Activated CD4-positive, alpha-beta T cell treated with anti-CD3 and anti-CD28 coated beads, Interleukin-2, amount 10 ng/mL, durations not matched to agents 24 days and 14 days (primary cell): ENCODE results near the gene HLA-DQB1. TPM values are rescaled to one million over a fixed set of nuclear protein-coding genes. Genes with fewer than 3 reads are reported as not detected.
"Not testable (repeated sequence)": the region's sequence is repeated elsewhere in the genome, so short reads cannot be mapped to it uniquely, and the experiment has no call there.

Experiments used
- DNase-seq: peaks from one replicate; pipeline ENCODE4 v3.0.0; 2022
- H3K27ac Mint-ChIP-seq: one replicate; pipeline ENCODE4 v1.8.0; 2022; ENCODE audit warnings: mild to moderate bottlenecking, mixed read lengths
- H3K27me3 Mint-ChIP-seq: one replicate; pipeline ENCODE4 v1.8.0; 2022; ENCODE audit warnings: mixed read lengths
- H3K36me3 Mint-ChIP-seq: one replicate; pipeline ENCODE4 v1.8.0; 2022; ENCODE audit warnings: low read depth, mild to moderate bottlenecking, mixed read lengths
- H3K4me1 Mint-ChIP-seq: one replicate; pipeline ENCODE4 v1.8.0; 2021; ENCODE audit warnings: mixed read lengths
- H3K4me3 Mint-ChIP-seq: one replicate; pipeline ENCODE4 v1.8.0; 2022; ENCODE audit warnings: mild to moderate bottlenecking, moderate library complexity, mixed read lengths
- H3K9me3 Mint-ChIP-seq: one replicate; pipeline ENCODE4 v1.8.0; 2021; ENCODE audit warnings: mixed read lengths
- intact Hi-C: fragments of 100-400 bp; cut with micrococcal nuclease; formaldehyde crosslinking; loops from one replicate; pipeline ENCODE4 v1.15.1; 2023
- total RNA-seq: library from RNA; stranded (reverse); gene quantifications from 2 replicates; pipeline ENCODE4 v1.2.3, GENCODE V29; 2022

Gene HLA-DQB1
- total RNA-seq: 1.5 and 1.6 TPM in 2 replicates

DNA sequence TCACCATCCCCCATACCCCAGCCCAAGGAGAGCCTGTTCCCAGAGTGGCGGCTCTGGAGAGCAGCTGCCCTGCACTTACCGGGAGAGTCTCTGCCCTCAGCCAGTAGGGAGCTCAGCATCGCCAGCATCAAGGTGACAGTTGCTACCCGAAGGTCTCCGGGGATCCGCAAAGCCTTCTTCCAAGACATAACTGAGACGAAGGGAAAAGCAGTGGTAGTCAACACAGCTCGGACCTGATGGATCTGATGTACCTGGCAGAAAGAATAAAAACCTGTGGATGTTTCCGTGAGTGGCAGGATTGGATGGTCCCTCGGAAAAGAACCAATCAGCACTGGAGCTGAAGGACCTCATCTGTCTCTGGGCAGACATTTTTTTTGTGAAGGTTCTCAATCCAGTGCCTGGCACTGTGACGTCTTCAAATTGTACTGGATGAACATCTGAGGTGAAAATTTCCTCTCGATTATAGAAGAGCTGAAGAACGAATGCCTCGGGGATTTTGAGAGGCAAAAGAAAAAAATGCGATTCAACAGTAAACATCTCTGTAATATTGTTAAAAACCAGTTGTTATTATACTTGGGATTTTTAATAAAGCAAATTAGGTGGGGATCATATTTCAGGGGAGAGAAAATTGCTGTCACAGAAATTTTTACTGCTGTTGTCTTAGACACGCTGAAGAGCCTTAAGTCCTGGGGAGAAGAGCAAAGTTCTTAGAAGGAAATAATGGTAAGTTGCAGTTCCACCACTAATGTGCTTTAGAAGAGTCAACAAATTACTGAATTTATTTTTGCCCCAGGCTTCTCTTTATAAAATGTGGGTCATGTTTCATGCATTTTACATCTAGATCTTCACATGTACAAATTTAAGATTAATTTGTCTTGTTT, at the start of gene HLA-DQB1:
Gene HLA-DQB1, minus strand, starts transcription at position 238 of the 881 bp plus-strand sequence. Its CDS starts 50 bp downstream, at position 188.
- intact Hi-C loops: loop anchor here (1.0 to 10.0 kb wide), 3 partner anchors 19 to 414 kb away; no protein-coding TSS in a partner anchor
- H3K9me3 Mint-ChIP-seq: no peaks in the 10 kb centered on the region
- peaks cover 39% of the 10 kb centered on the region for H3K4me1 Mint-ChIP-seq
- H3K27me3 Mint-ChIP-seq: peaks cover 59% of the 10 kb centered on the region
- peak within 1 kb of the TSS; percentile 79 for H3K4me3 Mint-ChIP-seq
- peaks cover 6% of the 10 kb centered on the region for H3K36me3 Mint-ChIP-seq
- H3K27ac Mint-ChIP-seq: peak within 1 kb of the TSS; percentile 69
- peak; percentile 88 for DNase-seq

DNA sequence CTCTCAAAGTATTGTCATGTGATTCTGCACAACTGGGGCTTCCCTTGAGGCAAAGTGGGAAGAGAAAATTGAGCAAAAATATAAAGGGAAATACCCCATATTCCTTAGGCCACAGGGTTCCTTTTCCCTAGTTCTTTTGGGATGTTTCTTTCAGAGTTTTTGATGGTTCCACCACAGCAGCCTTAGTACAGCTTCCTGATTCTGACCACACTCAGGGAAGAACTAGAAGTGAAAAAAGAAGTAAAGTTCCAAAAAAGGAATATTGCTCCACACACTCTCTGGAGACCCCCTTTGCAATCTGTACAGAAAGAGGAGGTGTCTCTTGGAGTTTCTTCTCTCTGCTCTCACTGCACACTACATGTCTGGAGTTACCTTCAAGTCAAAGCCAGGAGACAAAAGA, 46.8 kb upstream of the HLA-DQB1 start:
- no peak for DNase-seq
- Mint-ChIP-seq H3K4me3 (no peak overlapping the region), H3K27me3 (peaks cover 13% of the 10 kb centered on the region), H3K27ac (no peak overlapping the region), H3K4me1 (no peaks in the 10 kb centered on the region), H3K36me3 (no peaks in the 10 kb centered on the region), H3K9me3 (no peaks in the 10 kb centered on the region)
- intact Hi-C loops: no loop called here

DNA sequence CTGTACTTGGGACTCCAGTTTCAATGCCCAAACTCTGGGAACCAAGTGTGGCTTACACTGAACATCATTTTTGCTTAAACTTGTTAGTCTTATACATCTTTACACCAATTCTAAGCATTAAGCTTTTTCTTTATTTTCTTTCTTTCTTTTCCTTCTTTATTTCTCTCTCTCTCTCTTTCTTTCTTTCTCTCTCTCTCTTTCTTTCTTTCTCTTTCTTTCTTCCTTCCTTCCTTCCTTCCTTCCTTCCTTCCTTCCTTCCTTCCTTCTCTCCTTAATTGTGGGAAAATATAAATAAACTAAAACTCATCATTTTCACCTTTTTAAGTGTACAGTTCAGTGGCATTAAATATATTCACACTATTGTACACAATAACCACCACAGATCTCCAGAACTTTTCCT, 43.2 kb upstream of the HLA-DQB1 start:
- intact Hi-C loops: no loop called here
- no peak overlapping the region for H3K27ac Mint-ChIP-seq
- H3K9me3 Mint-ChIP-seq: no peaks in the 10 kb centered on the region
- H3K4me1 Mint-ChIP-seq: no peaks in the 10 kb centered on the region
- no peak overlapping the region for H3K4me3 Mint-ChIP-seq
- peaks cover 19% of the 10 kb centered on the region for H3K27me3 Mint-ChIP-seq
- H3K36me3 Mint-ChIP-seq: no peaks in the 10 kb centered on the region
- DNase-seq: no peak

DNA sequence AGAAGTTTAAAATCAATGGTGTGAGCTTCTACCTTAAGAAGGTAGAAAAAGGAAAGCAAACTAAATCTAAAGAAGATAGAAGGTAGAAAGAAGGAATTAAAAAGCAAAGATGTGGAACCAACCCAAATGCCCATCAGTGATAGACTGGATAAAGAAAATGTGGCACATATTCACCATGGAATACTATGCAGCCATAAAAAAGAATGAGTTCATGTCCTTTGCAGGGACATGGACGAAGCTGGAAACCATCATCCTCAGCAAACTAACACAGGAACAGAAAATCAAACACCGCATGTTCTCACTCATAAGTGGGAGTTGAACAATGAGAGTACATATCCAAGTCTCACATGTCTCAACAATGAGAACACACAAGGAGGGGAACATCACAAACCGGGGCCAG, 38.7 kb upstream of the HLA-DQB1 start:
- H3K4me3 Mint-ChIP-seq, DNase-seq, H3K4me1 Mint-ChIP-seq, H3K27ac Mint-ChIP-seq, intact Hi-C loops, H3K9me3 Mint-ChIP-seq, H3K36me3 Mint-ChIP-seq: not testable (repeated sequence)
- H3K27me3 Mint-ChIP-seq: peaks cover 46% of the 10 kb centered on the region

- Mint-ChIP-seq H3K27me3 (peaks cover 53% of the 10 kb centered on the region), H3K4me1 (peaks cover 2% of the 10 kb centered on the region), H3K27ac (no peak overlapping the region), H3K4me3 (no peak overlapping the region), H3K9me3 (no peaks in the 10 kb centered on the region), H3K36me3 (no peaks in the 10 kb centered on the region)
- DNase-seq: no peak
- intact Hi-C loops: loop anchor here (5.0 kb wide), 2 partner anchors 79 to 94 kb away; no protein-coding TSS in a partner anchor
Observed at GRCh38 chr6:32703347-32703746, 36.9 kb upstream of the HLA-DQB1 start.

DNA sequence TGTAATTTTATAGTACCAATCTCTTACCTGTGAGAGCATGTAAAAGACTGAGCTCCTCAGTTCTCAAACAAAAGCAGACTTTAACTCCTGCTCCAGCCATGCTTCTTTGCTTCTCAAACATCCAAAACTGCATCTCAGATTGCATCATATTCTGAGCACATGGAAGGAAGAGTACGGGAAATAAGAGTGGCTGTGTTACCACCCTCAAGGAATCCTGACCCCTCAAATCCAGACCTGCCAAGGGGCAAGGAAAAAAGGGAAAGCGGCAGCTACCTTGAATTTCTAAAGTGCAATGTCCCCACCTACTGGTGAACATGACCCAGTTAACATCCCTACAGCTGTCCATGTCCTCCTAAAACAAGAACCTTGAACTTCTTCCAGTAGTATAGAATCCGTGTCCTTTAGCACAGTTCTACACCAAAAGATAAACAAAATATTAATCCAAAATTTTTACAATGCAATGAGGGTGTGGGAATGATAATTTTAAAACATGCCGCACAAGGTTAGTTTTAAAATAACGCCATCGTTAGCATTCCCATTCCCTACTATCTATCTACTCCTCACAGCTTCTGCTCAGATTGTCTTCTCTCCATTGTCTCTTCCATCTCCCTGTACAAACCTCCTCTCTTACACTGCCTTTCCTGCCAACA, 34.1 kb upstream of the HLA-DQB1 start:
- peaks cover 2% of the 10 kb centered on the region for H3K4me1 Mint-ChIP-seq
- H3K4me3 Mint-ChIP-seq: no peak overlapping the region
- H3K27ac Mint-ChIP-seq: no peak overlapping the region
- H3K9me3 Mint-ChIP-seq: no peaks in the 10 kb centered on the region
- intact Hi-C loops: loop anchor here (1.0 to 5.0 kb wide), 5 partner anchors 82 to 285 kb away; no protein-coding TSS in a partner anchor
- no peaks in the 10 kb centered on the region for H3K36me3 Mint-ChIP-seq
- peaks cover 66% of the 10 kb centered on the region for H3K27me3 Mint-ChIP-seq
- DNase-seq: peak; percentile 75

- Mint-ChIP-seq H3K27ac (no peak overlapping the region), H3K27me3 (peaks cover 77% of the 10 kb centered on the region), H3K36me3 (no peaks in the 10 kb centered on the region), H3K9me3 (peaks cover 3% of the 10 kb centered on the region), H3K4me3 (no peak overlapping the region), H3K4me1 (peaks cover 6% of the 10 kb centered on the region)
- intact Hi-C loops: no loop called here
- no peak for DNase-seq
Observed at GRCh38 chr6:32697031-32697430, 30.6 kb upstream of the HLA-DQB1 start.

- peaks cover 3% of the 10 kb centered on the region for H3K9me3 Mint-ChIP-seq
- H3K27ac Mint-ChIP-seq: no peak overlapping the region
- no peak overlapping the region for H3K4me3 Mint-ChIP-seq
- peaks cover 12% of the 10 kb centered on the region for H3K4me1 Mint-ChIP-seq
- peaks cover 41% of the 10 kb centered on the region for H3K27me3 Mint-ChIP-seq
- peak; percentile 86 for DNase-seq
- H3K36me3 Mint-ChIP-seq: no peaks in the 10 kb centered on the region
- intact Hi-C loops: loop anchor here (2.0 kb wide), 2 partner anchors 69 to 279 kb away; no protein-coding TSS in a partner anchor
Observed at GRCh38 chr6:32692019-32692418, 25.6 kb upstream of the HLA-DQB1 start.

DNA sequence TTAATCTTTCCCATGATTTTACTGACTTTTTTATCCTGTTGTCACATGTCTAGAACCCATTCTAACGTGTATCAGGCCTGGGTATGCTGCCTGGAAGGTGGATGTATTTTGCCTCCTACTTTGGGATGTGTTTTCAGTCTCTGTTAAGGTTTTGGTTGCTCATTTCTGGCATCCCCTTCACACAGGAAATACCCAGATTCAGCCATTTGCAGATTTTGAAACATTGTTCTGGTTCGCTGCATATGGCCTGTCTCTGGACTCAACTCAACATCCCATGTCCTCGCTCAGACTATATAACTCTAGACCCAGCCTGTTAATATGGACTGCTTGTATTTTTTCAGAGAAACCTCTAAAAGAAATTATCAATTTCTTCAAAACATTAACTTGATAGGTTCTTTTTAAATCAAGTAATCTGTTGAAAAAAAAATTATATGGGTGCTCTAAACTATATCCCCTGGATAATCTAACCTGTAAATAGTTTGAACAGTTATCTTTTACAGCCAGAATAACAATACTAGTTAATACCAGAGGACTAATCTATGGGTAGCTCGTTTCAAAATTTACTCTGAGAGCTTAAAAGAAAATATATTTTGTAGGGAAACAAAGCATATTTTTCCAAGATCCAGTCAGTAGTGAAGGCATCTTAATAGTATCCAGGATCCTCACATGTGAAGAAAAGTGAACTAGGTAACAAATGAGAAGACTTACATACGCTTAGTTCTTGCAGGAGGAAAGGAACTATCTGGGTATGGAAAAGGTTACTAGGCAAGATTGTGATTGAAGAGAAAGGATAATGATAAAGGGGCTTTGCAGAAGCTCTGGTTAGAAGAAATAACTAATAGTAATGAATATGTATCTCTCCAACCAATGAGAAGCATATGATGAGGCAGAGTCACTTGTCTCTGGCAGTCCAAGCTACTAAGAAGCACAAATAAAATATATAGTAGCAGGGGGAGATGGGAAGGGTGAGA, 23.4 kb upstream of the HLA-DQB1 start:
- intact Hi-C loops: no loop called here
- H3K4me3 Mint-ChIP-seq: no peak overlapping the region
- DNase-seq: peak; percentile 60
- H3K27ac Mint-ChIP-seq: no peak overlapping the region
- H3K36me3 Mint-ChIP-seq: no peaks in the 10 kb centered on the region
- H3K27me3 Mint-ChIP-seq: peaks cover 26% of the 10 kb centered on the region
- peaks cover 6% of the 10 kb centered on the region for H3K9me3 Mint-ChIP-seq
- peaks cover 24% of the 10 kb centered on the region for H3K4me1 Mint-ChIP-seq

GRCh38 chr6:32685603-32686002, 19.1 kb upstream of the HLA-DQB1 start:
- Mint-ChIP-seq H3K9me3 (peaks cover 6% of the 10 kb centered on the region), H3K36me3 (no peaks in the 10 kb centered on the region), H3K27ac (peak overlapping the region; percentile 27)

GRCh38 chr6:32684246-32684645, 17.8 kb upstream of the HLA-DQB1 start:
- H3K36me3 Mint-ChIP-seq: no peaks in the 10 kb centered on the region
- H3K4me3 Mint-ChIP-seq: no peak overlapping the region
- H3K4me1 Mint-ChIP-seq: peaks cover 25% of the 10 kb centered on the region
- intact Hi-C loops: no loop called here
- peaks cover 6% of the 10 kb centered on the region for H3K9me3 Mint-ChIP-seq
- no peak overlapping the region for H3K27ac Mint-ChIP-seq
- H3K27me3 Mint-ChIP-seq: peaks cover 24% of the 10 kb centered on the region
- DNase-seq: no peak

More at GRCh38 chr6:32685603-32686002, 19.1 kb upstream of the HLA-DQB1 start:
- peak; percentile 87 for DNase-seq
- peaks cover 23% of the 10 kb centered on the region for H3K4me1 Mint-ChIP-seq
- intact Hi-C loops: loop anchor here (1.0 kb wide), 2 partner anchors 19 to 62 kb away; partner anchors contain the start of gene HLA-DQB1
- peak overlapping the region; percentile 38 for H3K4me3 Mint-ChIP-seq
- H3K27me3 Mint-ChIP-seq: peaks cover 16% of the 10 kb centered on the region

- no peak overlapping the region for H3K4me3 Mint-ChIP-seq
- no peak for DNase-seq
- no peaks in the 10 kb centered on the region for H3K36me3 Mint-ChIP-seq
- intact Hi-C loops: no loop called here
- H3K4me1 Mint-ChIP-seq: peaks cover 12% of the 10 kb centered on the region
- H3K27ac Mint-ChIP-seq: no peak overlapping the region
- peaks cover 20% of the 10 kb centered on the region for H3K9me3 Mint-ChIP-seq
- peaks cover 58% of the 10 kb centered on the region for H3K27me3 Mint-ChIP-seq
Observed at GRCh38 chr6:32680055-32680454, 13.6 kb upstream of the HLA-DQB1 start.

- intact Hi-C loops: no loop called here
- Mint-ChIP-seq H3K4me3 (no peak overlapping the region), H3K9me3 (peaks cover 20% of the 10 kb centered on the region), H3K36me3 (no peaks in the 10 kb centered on the region), H3K27me3 (peaks cover 64% of the 10 kb centered on the region), H3K27ac (no peak overlapping the region), H3K4me1 (peaks cover 9% of the 10 kb centered on the region)
- no peak for DNase-seq
Observed at GRCh38 chr6:32679492-32679891, 13.0 kb upstream of the HLA-DQB1 start.
